UCSD-AML1 (cell line): Measurements from ENCODE around the gene GBP3.
"Not testable (repeated sequence)": the region's sequence is repeated elsewhere in the genome, so short reads cannot be mapped to it uniquely, and the experiment has no call there.

Source experiments
- DNase-seq: peaks from one replicate; lab custom pipeline; 2025; ENCODE audit not compliant: unreplicated experiment; lab: John Stamatoyannopoulos, UW

The GBP3 gene

DNA sequence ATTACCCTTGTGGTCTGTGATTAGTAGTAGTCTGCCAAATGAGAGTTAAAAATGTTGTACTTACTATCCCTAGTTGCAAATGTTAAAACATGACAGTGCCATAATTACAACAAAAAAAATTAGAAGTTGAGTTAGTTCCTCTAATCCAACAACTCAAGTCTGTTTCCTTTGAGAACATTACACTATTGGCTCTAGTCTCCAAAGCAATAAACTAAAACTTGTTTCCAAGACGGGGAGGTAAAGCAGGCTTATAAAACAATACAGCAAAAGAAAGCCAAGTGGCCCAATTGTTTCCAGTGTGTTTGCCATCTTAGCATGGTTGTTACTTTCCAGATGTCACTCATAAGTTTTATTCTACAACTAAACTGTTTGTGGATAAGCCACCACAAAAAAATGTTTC is 41.8 kb downstream of the GBP3 start:
- no peak for DNase-seq

DNA sequence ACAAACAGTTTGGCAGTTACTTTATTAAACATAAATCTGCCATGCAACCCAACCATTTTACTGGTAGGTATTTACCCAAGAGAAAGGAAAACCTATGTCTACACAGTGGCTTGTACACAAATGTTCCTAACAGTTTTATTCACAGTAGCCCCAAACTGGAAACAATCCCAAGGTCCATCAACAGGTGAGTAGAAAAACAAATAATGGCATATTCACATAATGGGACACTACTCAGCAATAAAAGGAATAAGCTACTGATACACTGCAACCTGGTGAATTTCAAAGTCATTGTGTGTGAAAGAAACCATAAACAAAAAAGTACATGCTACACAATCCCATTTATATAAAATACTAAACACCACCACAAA is 42.9 kb downstream of the GBP3 start:
- DNase-seq: no peak

DNA sequence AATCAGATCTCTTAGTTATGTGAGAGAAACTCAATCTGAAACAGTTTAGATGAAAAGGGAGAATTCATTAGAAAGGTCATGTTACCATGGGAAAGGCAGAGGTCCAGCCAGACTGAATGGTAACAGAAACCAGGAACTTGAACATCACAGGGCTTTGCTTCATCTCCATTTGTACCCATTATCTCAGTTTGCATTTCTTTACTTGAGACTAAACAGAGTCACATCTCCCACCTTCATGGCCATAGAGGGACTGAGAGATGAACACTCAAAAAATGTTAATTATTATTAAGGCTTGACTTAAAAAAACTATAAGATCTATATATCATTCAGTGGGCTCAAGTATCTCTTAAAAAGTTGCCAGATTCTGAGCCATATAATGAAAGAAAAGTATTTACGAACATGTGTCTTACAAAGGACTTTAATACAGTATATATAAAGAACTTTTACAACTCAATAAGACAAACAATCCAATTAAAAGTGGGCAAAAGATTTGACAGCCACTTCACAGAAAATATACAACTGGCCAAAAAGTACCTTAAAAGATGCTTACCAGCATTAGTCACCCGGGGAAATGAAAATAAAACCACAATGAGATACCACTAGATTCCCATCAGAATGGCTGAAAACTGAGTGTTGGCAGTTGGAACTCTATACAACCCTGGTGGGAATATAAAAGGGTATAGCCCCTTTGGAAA is 43.5 kb downstream of the GBP3 start:
- DNase-seq: no peak

DNA sequence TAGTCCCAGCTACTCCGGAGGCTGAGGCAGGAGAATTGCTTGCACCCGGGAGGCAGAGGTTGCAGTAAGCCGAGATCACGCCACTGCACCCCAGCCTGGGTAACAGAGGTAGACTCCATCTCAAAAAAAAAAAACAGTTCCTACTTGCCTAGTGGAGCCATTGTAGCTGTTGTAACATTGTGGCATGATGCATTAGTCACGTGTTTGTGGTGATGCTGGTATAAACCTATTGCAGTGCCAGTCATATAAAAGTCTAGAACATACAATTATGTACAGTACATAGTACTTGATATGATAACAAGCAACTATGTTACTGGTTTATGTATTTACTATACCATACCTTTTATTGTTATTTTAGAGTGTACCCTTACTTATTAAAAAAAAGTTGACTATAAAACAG is 46.4 kb downstream of the GBP3 start:
- DNase-seq: no peak

DNA sequence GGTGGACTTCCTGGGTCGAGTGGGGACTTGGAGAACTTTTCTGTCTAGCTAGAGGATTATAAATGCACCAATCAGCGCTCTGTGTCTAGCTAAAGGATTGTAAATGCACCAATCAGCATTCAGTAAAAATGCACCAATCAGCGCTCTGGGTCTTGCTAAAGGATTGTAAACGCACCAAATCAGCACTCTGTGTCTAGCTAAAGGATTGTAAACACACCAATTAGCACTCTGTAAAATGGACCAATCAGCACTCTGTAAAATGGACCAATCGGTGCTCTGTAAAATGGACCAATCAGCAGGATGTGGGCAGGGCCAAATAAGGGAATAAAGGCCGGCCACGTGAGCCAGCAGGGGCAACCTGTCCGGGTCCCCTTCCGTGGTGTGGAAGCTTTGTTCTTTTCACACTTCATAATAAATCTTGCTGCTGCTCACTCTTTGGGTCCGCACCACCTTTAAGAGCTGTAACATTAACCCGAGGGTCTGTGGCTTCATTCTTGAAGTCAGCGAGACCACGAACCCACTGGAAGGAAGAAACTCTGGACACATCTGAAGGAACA is 48.0 kb downstream of the GBP3 start:
- not testable (repeated sequence) for DNase-seq

DNA sequence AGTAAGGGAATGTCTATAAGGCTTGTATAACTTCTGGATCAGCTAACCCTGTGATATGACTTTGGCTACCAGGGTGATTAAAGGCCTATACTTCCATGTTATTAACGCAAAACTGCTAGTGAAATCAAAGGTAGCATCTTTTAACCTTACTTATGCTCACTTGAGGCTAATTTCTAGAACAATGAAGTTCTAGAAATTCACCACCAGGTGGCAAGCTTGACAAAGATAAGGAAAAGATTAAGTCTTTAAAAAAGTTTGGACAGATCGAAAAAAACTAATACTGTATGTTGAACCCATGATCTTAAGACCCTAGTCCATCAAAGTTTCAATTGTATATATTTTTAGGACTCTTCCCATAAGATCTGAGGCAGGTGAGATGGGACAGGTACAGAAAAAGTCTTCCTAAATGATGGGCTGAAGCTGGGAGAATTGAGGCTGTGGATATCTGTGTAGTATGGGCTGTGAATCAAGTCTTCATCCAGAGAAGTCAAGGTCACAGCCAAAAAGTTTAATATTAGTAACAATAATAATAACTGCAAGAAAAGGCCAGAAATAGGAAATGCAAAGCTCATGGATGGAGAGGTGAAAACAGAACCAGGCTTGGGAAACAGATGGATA is 49.0 kb downstream of the GBP3 start:
- no peak for DNase-seq

DNA sequence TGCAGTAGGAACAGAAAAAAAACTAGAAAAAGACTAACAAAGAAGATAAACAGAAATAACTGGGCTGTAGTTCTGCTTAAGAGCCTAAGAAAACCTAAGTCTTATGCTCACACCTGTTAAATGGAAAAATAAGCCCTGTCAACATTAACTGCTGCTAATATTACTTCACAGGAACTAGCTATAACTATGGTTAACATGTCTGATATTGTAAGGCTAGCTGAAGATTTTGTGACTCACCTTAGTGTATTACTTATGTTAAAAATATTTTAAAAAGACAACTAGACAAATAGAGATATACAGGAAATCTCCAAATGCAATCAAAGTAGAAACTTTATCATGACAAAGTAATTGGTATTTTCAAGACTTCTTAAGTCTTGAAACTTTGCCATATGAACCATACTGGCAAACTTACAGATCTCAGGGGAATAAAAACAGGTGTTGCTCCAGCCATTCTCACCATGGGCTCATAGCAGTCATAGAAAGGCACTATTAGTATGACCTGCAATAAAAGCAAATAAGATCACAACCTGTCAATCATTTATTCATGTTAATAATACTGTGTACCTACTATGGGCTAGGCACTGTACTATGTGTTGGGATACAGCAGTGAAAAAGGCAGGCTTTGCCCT is 60.9 kb downstream of the GBP3 start:
- DNase-seq: no peak

DNA sequence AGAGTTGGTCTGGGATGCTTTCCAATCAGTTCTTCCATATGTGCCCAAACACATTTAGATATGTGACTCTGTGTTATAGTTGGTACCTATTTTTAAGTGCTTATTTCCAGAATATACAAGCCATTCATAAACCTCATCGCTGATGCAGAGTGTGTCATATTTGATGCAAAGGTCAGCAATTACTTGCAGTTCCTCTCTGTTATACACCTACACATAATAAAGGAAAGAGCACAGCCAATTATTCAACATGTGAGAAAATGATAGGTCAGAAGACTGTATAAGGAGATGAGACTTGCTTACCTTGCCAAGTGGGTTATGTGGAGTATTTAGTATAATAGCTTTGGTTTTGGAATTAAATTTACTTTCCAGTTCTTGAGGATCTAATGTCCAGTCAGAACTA is 61.6 kb downstream of the GBP3 start:
- DNase-seq: no peak
